ENCODE results near the gene TSPAN18.

GRCh38 chr11:44815917-44816456 is 89.2 kb downstream of the TSPAN18 start:
- TF ChIP-seq CTCF (IDR thresholded peaks at IDR 0.05) (no peak), POLR2A (IDR thresholded peaks at IDR 0.05) (no peak)
